GM23338 (cell line): Measurements from ENCODE around the gene ZFYVE21. TPM values are rescaled to one million over a fixed set of nuclear protein-coding genes. Genes with fewer than 3 reads are reported as not detected.

ENCODE experiments used
- ATAC-seq: fragments of 200-7000 bp; cut with Tn5 transposase; 3 replicates; pipeline ENCODE4 v1.9.1; 2020
- DNase-seq: peaks from one replicate; pipeline ENCODE4 v3.0.0-alpha.2; 2015; ENCODE audit warnings: low spot score
- H2AFZ ChIP-seq: fragments of 200-600 bp; sonication (generic); 2 replicates; pipeline ENCODE4 v1.8.0; 2016; ENCODE audit warnings: antibody characterized with exemption, mild to moderate bottlenecking, moderate library complexity
- H3F3A ChIP-seq: fragments of 200-600 bp; sonication (generic); replicated peaks from 2 replicates; pipeline ENCODE4 v1.8.0; 2017; ENCODE audit warnings: antibody characterized with exemption, mixed run types, low read depth
- H3K27ac ChIP-seq: fragments of 200-600 bp; sonication (generic); 2 replicates; pipeline ENCODE4 v1.6.1; 2016; ENCODE audit warnings: low read depth
- H3K27me3 ChIP-seq: fragments of 200-600 bp; sonication (generic); 2 replicates; pipeline ENCODE4 v1.8.0; 2016; ENCODE audit warnings: mild to moderate bottlenecking, mixed run types, moderate library complexity; ENCODE audit not compliant: insufficient read depth
- H3K36me3 ChIP-seq: fragments of 200-600 bp; sonication (generic); 2 replicates; pipeline ENCODE4 v1.8.0; 2016; ENCODE audit warnings: mild to moderate bottlenecking; ENCODE audit not compliant: insufficient read depth
- H3K4me1 ChIP-seq: fragments of 200-600 bp; sonication (generic); 2 replicates; pipeline ENCODE4 v1.8.0; 2016; ENCODE audit warnings: mild to moderate bottlenecking, moderate library complexity; ENCODE audit not compliant: insufficient read depth
- H3K4me2 ChIP-seq: fragments of 200-600 bp; sonication (generic); 2 replicates; pipeline ENCODE4 v1.7.1; 2017; ENCODE audit warnings: mixed run types
- H3K4me3 ChIP-seq: fragments of 200-600 bp; sonication (generic); 2 replicates; pipeline ENCODE4 v1.6.1; 2016; ENCODE audit warnings: mixed run types
- H3K79me2 ChIP-seq: fragments of 200-600 bp; sonication (generic); replicated peaks from 2 replicates; pipeline ENCODE4 v1.8.0; 2017; ENCODE audit warnings: mild to moderate bottlenecking; ENCODE audit not compliant: insufficient read depth
- H3K9me2 ChIP-seq: fragments of 200-600 bp; sonication (generic); 2 replicates; pipeline ENCODE4 v1.8.0; 2017; ENCODE audit not compliant: insufficient read depth
- H4K20me1 ChIP-seq: fragments of 200-600 bp; sonication (generic); replicated peaks from 2 replicates; pipeline ENCODE4 v1.8.0; 2017; ENCODE audit warnings: mild to moderate bottlenecking; ENCODE audit not compliant: insufficient read depth
- H3K27ac Mint-ChIP-seq: 2 replicates; pipeline ENCODE4 v1.8.0; 2020; ENCODE audit warnings: inconsistent platforms, mild to moderate bottlenecking, moderate library complexity, mixed read lengths
- H3K27me3 Mint-ChIP-seq: 3 replicates; pipeline ENCODE4 v1.8.0; 2022; ENCODE audit warnings: low read depth, mild to moderate bottlenecking, moderate library complexity, mixed read lengths, inconsistent platforms; ENCODE audit not compliant: insufficient read depth, poor library complexity
- H3K36me3 Mint-ChIP-seq: 3 replicates; pipeline ENCODE4 v1.8.0; 2021; ENCODE audit warnings: low read depth, mild to moderate bottlenecking, inconsistent platforms, moderate library complexity, mixed read lengths
- H3K4me1 Mint-ChIP-seq: 3 replicates; pipeline ENCODE4 v1.8.0; 2020; ENCODE audit warnings: mild to moderate bottlenecking, inconsistent platforms, mixed read lengths
- H3K4me3 Mint-ChIP-seq: 3 replicates; pipeline ENCODE4 v1.8.0; 2021; ENCODE audit warnings: moderate library complexity, mild to moderate bottlenecking, inconsistent platforms, mixed read lengths
- H3K9me3 Mint-ChIP-seq: 3 replicates; pipeline ENCODE4 v1.8.0; 2020; ENCODE audit warnings: moderate library complexity, mild to moderate bottlenecking, inconsistent platforms, mixed read lengths
- CTCF ChIP-seq, 2 experiments: fragments of 200-600 bp in 1 of 2; sonication (generic) in 1 of 2; conservative IDR thresholded peaks; 2 replicates each; pipeline versions ENCODE4 v1.5.1 to v1.6.1; 2016 to 2017; ENCODE audit warnings: antibody characterized with exemption in 2 of 2, low read depth in 2 of 2, mild to moderate bottlenecking in 2 of 2, moderate library complexity in 1 of 2
- ETS1 ChIP-seq: IDR thresholded peaks from 2 replicates; pipeline ENCODE4 v1.6.1; 2016; ENCODE audit warnings: antibody characterized with exemption
- EZH2phosphoT487 ChIP-seq: fragments of 200-600 bp; sonication (generic); IDR thresholded peaks from one replicate; pipeline ENCODE4 v1.8.1; 2018; ENCODE audit warnings: antibody characterized with exemption; ENCODE audit not compliant: unreplicated experiment
- JUNB ChIP-seq: IDR thresholded peaks from one replicate; pipeline ENCODE4 v1.6.1; 2016; ENCODE audit warnings: antibody characterized with exemption; ENCODE audit not compliant: unreplicated experiment
- STAT1 ChIP-seq: IDR thresholded peaks from one replicate; pipeline ENCODE4 v1.6.1; 2016; ENCODE audit warnings: antibody characterized with exemption; ENCODE audit not compliant: unreplicated experiment
- ZNF331 ChIP-seq: fragments of 250-450 bp; sonication (Bioruptor Pico); IDR thresholded peaks from 2 replicates; pipeline ENCODE4 v1.5.0; 2020; ENCODE audit warnings: low read depth, mild to moderate bottlenecking, moderate library complexity
- ZNF462 ChIP-seq: fragments of 250-450 bp; sonication (Bioruptor Pico); IDR thresholded peaks from 2 replicates; pipeline ENCODE4 v1.5.0; 2020; ENCODE audit warnings: mild to moderate bottlenecking, moderate library complexity
- polyA plus RNA-seq: library from polyadenylated mRNA; unstranded; fragments of >200 nt; fragmentation: Nextera tagmentation; extraction: Ambion mirVana; gene quantifications from 2 replicates; pipeline ENCODE4 v1.2.1, GENCODE V29; 2016
- total RNA-seq: library from RNA; depleted of rRNA; stranded (reverse); fragments of >200 nt; shearing (Covaris generic); gene quantifications from 2 replicates; pipeline ENCODE4 v1.2.3, GENCODE V29; 2014

ZFYVE21 gene
- total and polyA plus RNA-seq, 2 experiments from 2014 or later, result 88.0 to 89.6 TPM

GRCh38 chr14:103708750-103709187 is 6.8 kb upstream of the ZFYVE21 start:
- no peaks in the 10 kb centered on the region for H3K27me3 ChIP-seq

More at GRCh38 chr14:103708750-103709187, 6.8 kb upstream of the ZFYVE21 start:
- Histone ChIP-seq H3K4me2 (no peak overlapping the region), H3K9me2 (no peaks in the 10 kb centered on the region), H3F3A (peaks cover 16% of the 10 kb centered on the region), H3K4me1 (peaks cover 8% of the 10 kb centered on the region), H4K20me1 (peaks cover 24% of the 10 kb centered on the region), H2AFZ (no peak overlapping the region), H3K36me3 (0 out of 2 replicates have a peak, but pooled peaks cover 5% of the 10 kb centered on the region), H3K79me2 (peaks cover 8% of the 10 kb centered on the region), H3K4me3 (no peak overlapping the region), H3K27ac (no peak overlapping the region)
- Mint-ChIP-seq H3K27ac (no peak overlapping the region), H3K4me1 (peaks cover 28% of the 10 kb centered on the region), H3K27me3 (peaks cover 21% of the 10 kb centered on the region), H3K9me3 (no peaks in the 10 kb centered on the region), H3K36me3 (peaks cover 48% of the 10 kb centered on the region), H3K4me3 (no peak overlapping the region)
- no peak for DNase-seq
- no peak for ATAC-seq
- TF ChIP-seq ETS1 (no peak), EZH2phosphoT487 (no peak), ZNF462 (CRISPR knock-in tag) (no peak), CTCF (conservative IDR thresholded peaks at IDR 0.05; ENCODE audit: low read depth in 2 of 2) (no peak), STAT1 (no peak), JUNB (no peak), ZNF331 (CRISPR knock-in tag) (no peak)
